Stomach (tissue), 9 donors: ENCODE results near the gene RPH3AL. TPM values are rescaled to one million over a fixed set of nuclear protein-coding genes. Genes with fewer than 3 reads are reported as not detected.

Experiments
- DNase-seq, 2 donors: peaks; one replicate each; pipeline versions ENCODE4 v3.0.0 to v3.0.0-alpha.2; 2013 to 2019
- H3K27ac ChIP-seq, 5 donors: fragments of 200-600 bp in 4 of 5; sonication (generic) in 4 of 5; one replicate each; pipeline ENCODE4 v1.5.1; 2013 to 2019; ENCODE audit warnings: mild to moderate bottlenecking in 1 of 5, moderate library complexity in 1 of 5
- H3K27me3 ChIP-seq, 3 donors: fragments of 200-600 bp; sonication (generic); one replicate each; pipeline ENCODE4 v1.5.1; 2017 to 2019; ENCODE audit warnings: mixed run types in 1 of 3
- H3K36me3 ChIP-seq, 4 donors: fragments of 200-600 bp; sonication (generic); 1 replicate in 3 of 4; 2 replicates in 1 of 4; pipeline ENCODE4 v1.5.1; 2016 to 2019
- H3K4me1 ChIP-seq, 4 donors: fragments of 200-600 bp; sonication (generic); one replicate each; pipeline ENCODE4 v1.5.1; 2016 to 2019
- H3K4me3 ChIP-seq, 4 donors: fragments of 200-600 bp; sonication (generic) in 3 of 4; one replicate each; pipeline ENCODE4 v1.5.1; 2016 to 2019; ENCODE audit warnings: mild to moderate bottlenecking in 1 of 4
- H3K9me3 ChIP-seq, 4 donors: fragments of 200-600 bp; sonication (generic); one replicate each; pipeline ENCODE4 v1.5.1; 2016 to 2019
- EP300 ChIP-seq: sonication (generic); formaldehyde crosslinking; IDR thresholded peaks from one replicate; pipeline ENCODE4 v1.6.1; 2017; ENCODE audit warnings: antibody characterized with exemption
- POLR2A ChIP-seq, 4 donors: fragments of 450-650 bp; IDR thresholded peaks; one replicate each; pipeline ENCODE4 v1.6.1; 2016; ENCODE audit warnings: antibody characterized with exemption in 4 of 4, control low read depth in 2 of 4, mild to moderate bottlenecking in 1 of 4, moderate library complexity in 1 of 4
- POLR2AphosphoS5 ChIP-seq, 3 donors: sonication (generic); formaldehyde crosslinking; IDR thresholded peaks; one replicate each; pipeline ENCODE4 v1.6.1; 2016; ENCODE audit warnings: antibody characterized with exemption in 3 of 3
- WGBS, 5 donors: extraction: QIAGEN DNeasy Blood & Tissue Kit in 3 of 5; methylation state at CpG; one replicate each; pipeline versions ENCODE4 v1.1.5 to v1.1.7; 2013 to 2018; 5-methylcytosine and 5-hydroxymethylcytosine counted together
- intact Hi-C: fragments of 100-400 bp; cut with DNase I; formaldehyde crosslinking; loops from one replicate; pipeline ENCODE4 v1.15.1; 2023; ENCODE audit warnings: low total_unique reads
- polyA plus RNA-seq, 3 donors: library from polyadenylated mRNA; stranded (reverse); fragments of 200-250 nt; gene quantifications; one replicate each; pipeline ENCODE4 v1.2.3, GENCODE V29; 2013
- total RNA-seq, 5 donors: library from RNA; depleted of rRNA; stranded (reverse); fragments of >200 nt; gene quantifications; one replicate each; pipeline versions ENCODE4 v1.1.0 to v1.2.3, GENCODE V29; 2014 to 2016
- TF ChIP-seq, protein P1 (sequence below), 7 experiments: fragments of 450-650 bp in 4 of 7; fragments of 200-600 bp in 3 of 7; sonication (generic) in 3 of 7; IDR thresholded peaks; one replicate each; pipeline ENCODE4 v1.5.1; 2016 to 2019; ENCODE audit warnings: antibody characterized with exemption in 7 of 7, control low read depth in 2 of 7, mild to moderate bottlenecking in 1 of 7
- donor health status: healthy with polysubstance abuse.
- donor health status: Bipolar disorder and iron deficiency.
- donor health status: healthy.

RPH3AL gene
- total and polyA plus RNA-seq, 8 donors: 4.9 to 38.5 (median 17.4) TPM

DNA sequence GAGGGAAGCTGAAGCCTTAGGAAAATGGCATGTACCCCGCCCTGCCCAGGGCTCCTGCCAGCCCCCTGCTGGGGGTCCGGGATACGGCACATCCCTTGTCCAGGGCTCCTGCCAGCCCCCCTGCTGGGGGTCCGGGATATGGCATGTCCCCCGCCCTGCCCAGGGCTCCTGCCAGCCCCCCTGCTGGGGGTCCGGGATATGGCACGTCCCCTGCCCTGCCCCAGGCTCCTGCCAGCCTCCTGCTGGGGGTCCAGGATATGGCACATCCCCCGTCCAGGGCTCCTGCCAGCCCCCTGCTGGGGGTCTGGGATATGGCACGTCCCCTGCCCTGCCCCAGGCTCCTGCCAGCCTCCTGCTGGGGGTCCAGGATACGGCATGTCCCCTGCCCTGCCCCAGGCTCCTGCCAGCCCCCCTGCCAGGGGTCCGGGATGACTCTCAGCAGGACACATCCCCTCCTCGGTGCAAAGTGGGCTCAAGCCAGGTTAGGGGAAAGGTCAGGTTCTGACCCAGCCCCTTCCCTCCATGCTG, 43.2 kb downstream of the RPH3AL start:
- Histone ChIP-seq H3K4me1 (peaks cover 0 to 4% (median 0%) of the 10 kb centered on the region in 4 donors), H3K9me3 (no peaks in the 10 kb centered on the region), H3K4me3 (no peak overlapping the region), H3K27ac (no peak overlapping the region), H3K36me3 (peaks cover 0 to 29% (median 5%) of the 10 kb centered on the region in 4 donors), H3K27me3 (no peaks in the 10 kb centered on the region)
- TF ChIP-seq, protein P1, sequence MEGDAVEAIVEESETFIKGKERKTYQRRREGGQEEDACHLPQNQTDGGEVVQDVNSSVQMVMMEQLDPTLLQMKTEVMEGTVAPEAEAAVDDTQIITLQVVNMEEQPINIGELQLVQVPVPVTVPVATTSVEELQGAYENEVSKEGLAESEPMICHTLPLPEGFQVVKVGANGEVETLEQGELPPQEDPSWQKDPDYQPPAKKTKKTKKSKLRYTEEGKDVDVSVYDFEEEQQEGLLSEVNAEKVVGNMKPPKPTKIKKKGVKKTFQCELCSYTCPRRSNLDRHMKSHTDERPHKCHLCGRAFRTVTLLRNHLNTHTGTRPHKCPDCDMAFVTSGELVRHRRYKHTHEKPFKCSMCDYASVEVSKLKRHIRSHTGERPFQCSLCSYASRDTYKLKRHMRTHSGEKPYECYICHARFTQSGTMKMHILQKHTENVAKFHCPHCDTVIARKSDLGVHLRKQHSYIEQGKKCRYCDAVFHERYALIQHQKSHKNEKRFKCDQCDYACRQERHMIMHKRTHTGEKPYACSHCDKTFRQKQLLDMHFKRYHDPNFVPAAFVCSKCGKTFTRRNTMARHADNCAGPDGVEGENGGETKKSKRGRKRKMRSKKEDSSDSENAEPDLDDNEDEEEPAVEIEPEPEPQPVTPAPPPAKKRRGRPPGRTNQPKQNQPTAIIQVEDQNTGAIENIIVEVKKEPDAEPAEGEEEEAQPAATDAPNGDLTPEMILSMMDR (IDR thresholded peaks at IDR 0.05): peak in 3 of 7 experiments; percentile 22 to 33 (median 25)
- no peak for TF ChIP-seq POLR2AphosphoS5 (IDR thresholded peaks at IDR 0.05)
- peak in 1 of 2 donors; percentile 57 for DNase-seq
- 67 to 83% (median 79%) methylated on average over 2 to 12 of the region's 12 CpGs for WGBS, 5 donors
- intact Hi-C loops: no loop called here

- DNase-seq: peak in 1 of 2 donors; percentile 88
- Histone ChIP-seq H3K4me1 (peaks cover 0 to 5% (median 1%) of the 10 kb centered on the region in 4 donors), H3K27me3 (no peaks in the 10 kb centered on the region), H3K9me3 (no peaks in the 10 kb centered on the region), H3K36me3 (peaks cover 0 to 21% (median 2%) of the 10 kb centered on the region in 4 donors), H3K4me3 (no peak overlapping the region), H3K27ac (peak overlapping the region in 1 of 5 donors; percentile 3)
- TF ChIP-seq, protein P1 (IDR thresholded peaks at IDR 0.05): no peak
- no peak for TF ChIP-seq EP300
- no peak for TF ChIP-seq POLR2AphosphoS5 (IDR thresholded peaks at IDR 0.05)
- TF ChIP-seq POLR2A (IDR thresholded peaks at IDR 0.05): no peak
- 53 to 71% (median 62%) methylated on average over 22 of the region's 22 CpGs for WGBS, 5 donors
- intact Hi-C loops: no loop called here
Observed at GRCh38 chr17:307741-308507, 44.7 kb downstream of the RPH3AL start.

DNA sequence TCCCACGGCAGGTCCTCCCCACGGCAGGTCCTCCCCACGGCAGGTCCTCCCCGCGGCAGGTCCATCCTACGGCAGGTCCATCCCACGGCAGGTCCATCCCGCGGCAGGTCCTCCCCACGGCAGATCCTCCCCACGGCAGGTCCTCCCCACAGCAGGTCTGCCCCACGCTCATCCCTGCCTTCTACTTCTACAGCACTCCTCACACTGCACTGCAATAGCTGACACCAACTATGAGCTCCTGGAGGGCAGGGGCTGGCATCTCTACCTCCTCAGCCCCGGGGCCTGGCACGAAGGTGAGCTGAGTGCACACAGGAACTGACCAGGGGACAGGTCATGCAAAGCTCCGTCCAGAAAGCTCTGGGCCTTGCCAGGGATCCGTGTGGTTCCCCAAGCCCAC, 45.3 kb downstream of the RPH3AL start:
- Histone ChIP-seq H3K4me3 (no peak overlapping the region), H3K27me3 (no peaks in the 10 kb centered on the region), H3K9me3 (no peaks in the 10 kb centered on the region), H3K36me3 (peaks cover 0 to 17% (median 0%) of the 10 kb centered on the region in 4 donors), H3K27ac (peak overlapping the region in 1 of 5 donors; percentile 3), H3K4me1 (peaks cover 0 to 11% (median 7%) of the 10 kb centered on the region in 4 donors)
- no peak for DNase-seq
- intact Hi-C loops: no loop called here
- WGBS, 5 donors: 91 to 92% (median 91%) methylated on average over 11 to 16 of the region's 16 CpGs
- TF ChIP-seq, protein P1 (IDR thresholded peaks at IDR 0.05): no peak
- no peak for TF ChIP-seq POLR2AphosphoS5 (IDR thresholded peaks at IDR 0.05)

- Histone ChIP-seq H3K27me3 (no peaks in the 10 kb centered on the region), H3K9me3 (no peaks in the 10 kb centered on the region), H3K4me3 (no peak overlapping the region), H3K4me1 (peaks cover 0 to 17% (median 12%) of the 10 kb centered on the region in 4 donors), H3K36me3 (peaks cover 0 to 13% (median 0%) of the 10 kb centered on the region in 4 donors), H3K27ac (no peak overlapping the region)
- TF ChIP-seq, protein P1 (IDR thresholded peaks at IDR 0.05): no peak
- TF ChIP-seq POLR2AphosphoS5 (IDR thresholded peaks at IDR 0.05) (no peak), EP300 (no peak), POLR2A (IDR thresholded peaks at IDR 0.05) (no peak)
- no peak for DNase-seq
- intact Hi-C loops: no loop called here
- WGBS, 5 donors: 83 to 94% (median 91%) methylated on average over 19 to 26 of the region's 26 CpGs
Observed at GRCh38 chr17:306536-307294, 45.9 kb downstream of the RPH3AL start.
